ENCODE measurements around the gene RGL4.

GRCh38 chr22:23742505-23743264 lies 51.9 kb downstream of the RGL4 start:
- TF ChIP-seq POLR2AphosphoS5 (IDR thresholded peaks at IDR 0.05) (no peak), CTCF (IDR thresholded peaks at IDR 0.05) (no peak)

Measured in stomach (tissue), 4 donors.